ENCODE results near the gene SLC2A8.

Gene SLC2A8

DNA sequence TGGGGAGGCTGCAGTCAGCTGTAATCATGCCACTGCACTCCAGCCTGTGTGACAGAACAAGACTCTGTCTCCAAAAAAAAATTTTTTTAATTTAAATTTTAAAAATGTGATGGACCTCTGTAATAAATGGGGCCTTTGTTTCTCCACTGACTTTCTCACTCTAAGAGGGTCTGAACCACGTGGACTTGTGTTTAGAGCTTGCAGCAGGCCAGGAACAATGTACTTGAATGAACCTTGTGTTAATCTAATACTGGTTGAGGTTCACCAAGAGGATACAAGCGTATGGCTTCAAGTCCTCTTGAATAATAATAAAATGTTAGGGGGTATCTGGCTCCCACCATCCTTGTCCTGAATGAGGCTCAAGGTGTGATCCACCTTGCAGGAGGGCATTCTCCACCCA lies 14.4 kb upstream of the SLC2A8 start:
- FAIRE-seq (no peak), DNase-seq (ENCODE audit: low spot score) (no peak)

GRCh38 chr9:127384016-127384730 lies 12.8 kb upstream of the SLC2A8 start:
- FAIRE-seq: no peak

DNA sequence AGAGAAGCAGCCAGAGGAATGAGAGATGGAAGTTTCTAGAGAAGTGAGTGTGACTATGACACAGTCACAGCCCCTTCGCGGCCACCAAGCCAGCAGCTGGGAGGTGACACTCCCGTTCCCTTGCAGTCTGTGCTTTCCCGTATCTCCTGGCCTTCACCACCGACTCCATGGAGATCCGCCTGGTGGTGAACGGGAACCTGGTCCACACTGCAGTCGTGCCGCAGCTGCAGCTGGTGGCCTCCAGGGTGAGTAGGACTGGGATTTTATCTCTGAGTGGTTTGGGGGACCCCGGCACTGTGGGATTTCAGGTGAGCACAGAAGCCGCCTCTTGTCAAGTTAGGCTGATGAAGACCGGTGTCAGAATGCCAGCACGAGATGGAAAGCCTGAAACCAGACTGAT lies 12.1 kb upstream of the SLC2A8 start:
- FAIRE-seq: no peak

More at GRCh38 chr9:127384016-127384730, 12.8 kb upstream of the SLC2A8 start:
- DNase-seq (ENCODE audit: low spot score): no peak

GRCh38 chr9:127386249-127386648 lies 10.7 kb upstream of the SLC2A8 start:
- no peak for FAIRE-seq

More for the DNA sequence above, 12.1 kb upstream of the SLC2A8 start:
- no peak for DNase-seq (ENCODE audit: low spot score)

DNA sequence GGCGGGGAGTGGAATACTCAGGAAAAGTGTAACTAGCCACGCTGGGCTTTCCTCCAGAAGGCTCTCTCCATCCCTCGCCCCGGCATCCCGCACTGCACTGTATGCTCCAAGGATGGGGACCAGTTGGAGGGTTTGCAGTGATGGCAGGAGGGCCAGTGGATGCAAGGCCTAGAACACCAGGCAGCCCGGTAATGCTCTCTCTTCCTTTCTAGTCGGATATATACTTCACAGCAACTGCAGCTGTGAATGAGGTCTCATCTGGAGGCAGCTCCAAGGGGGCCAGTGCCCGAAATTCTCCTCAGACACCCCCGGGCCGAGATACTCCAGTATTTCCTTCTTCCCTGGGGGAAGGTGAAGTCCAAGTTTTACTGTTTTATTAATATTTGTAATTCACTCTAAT lies 10.0 kb upstream of the SLC2A8 start:
- FAIRE-seq (no peak), DNase-seq (ENCODE audit: low spot score) (no peak)

More at GRCh38 chr9:127386249-127386648, 10.7 kb upstream of the SLC2A8 start:
- DNase-seq (ENCODE audit: low spot score): no peak

DNA sequence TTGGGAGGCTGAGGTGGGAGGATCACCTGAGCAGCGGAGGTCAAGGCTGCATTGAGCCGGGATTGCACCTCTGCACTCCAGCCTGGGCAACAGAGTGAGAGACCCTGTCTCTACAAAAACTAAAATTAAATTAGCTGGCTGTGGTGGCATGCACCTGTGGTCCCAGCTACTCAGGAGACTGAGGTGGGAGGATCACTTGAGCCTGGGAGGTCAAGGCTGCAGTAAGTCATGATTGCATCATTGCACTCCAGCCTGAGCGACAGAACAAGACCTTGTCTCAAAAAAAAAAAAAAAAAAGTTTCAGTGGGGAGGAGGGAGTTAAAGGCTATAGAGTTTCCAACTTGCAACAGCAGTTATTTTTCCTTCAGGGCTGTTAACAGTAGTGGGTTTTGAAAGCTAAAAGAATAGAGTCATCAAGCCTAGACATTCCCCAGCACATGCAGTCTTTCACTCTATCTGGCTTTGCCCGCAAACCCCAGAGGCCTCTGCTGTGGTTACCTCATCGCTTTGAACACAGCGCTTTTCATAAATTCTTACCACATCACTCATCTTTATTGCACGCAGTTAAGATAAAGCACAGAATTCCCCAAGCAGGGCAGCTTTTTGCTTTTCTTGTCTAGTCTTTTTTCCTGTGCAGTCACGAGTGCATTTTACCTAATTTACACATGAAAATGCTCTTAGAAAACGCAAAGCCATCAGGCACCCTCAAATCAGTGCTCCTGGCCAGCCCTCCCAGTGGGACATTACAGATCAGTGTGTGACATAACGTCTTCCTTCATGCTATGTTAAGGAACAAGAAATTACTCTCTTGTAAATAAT lies 8.7 kb upstream of the SLC2A8 start:
- no peak for FAIRE-seq
- DNase-seq (ENCODE audit: low spot score): peak; percentile 85

- DNase-seq (ENCODE audit: low spot score) (peak; percentile 8), FAIRE-seq (no peak)
Observed at GRCh38 chr9:127388856-127389238, 8.1 kb upstream of the SLC2A8 start.

DNA sequence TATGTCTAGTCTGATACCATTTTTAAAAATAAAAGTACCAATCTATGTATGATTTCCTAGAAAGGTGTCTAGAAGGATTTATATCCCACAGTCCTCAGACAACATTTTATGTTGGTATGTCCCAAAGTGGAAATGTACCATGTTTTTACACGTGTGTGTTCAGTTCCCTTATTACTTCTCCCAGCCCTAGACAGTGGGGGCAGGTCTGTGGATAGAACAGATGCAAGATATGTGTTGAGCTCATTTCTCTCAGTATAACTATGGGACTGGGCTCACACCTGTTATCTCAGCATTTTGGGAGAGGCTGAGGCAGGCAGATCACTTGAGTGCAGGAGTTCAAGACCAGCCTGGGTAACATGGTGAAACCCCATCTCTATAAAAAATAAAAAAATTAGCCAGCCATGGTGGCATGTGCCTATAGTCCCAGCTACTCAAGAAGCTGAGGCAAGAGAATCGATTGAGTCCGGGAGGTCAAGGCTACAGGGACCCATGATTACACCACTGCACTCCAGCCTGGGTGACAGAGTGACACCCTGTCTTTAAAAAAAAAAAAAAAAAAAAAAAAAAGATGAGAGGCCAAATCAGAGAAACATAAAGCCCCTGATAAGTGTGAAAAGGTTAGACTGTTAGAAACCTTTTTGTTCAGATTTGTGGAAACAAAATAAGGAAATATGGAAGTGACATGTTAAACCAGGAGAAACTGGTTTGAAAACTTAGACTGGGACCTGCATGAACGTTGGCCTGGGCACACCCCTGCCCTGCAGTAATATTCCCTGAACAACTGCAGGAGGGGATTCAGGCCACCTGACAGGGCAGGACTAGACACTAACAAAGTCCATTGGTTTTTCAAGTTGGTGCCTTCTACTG lies 7.4 kb upstream of the SLC2A8 start:
- FAIRE-seq (no peak), DNase-seq (ENCODE audit: low spot score) (no peak)

- DNase-seq (ENCODE audit: low spot score): no peak
- no peak for FAIRE-seq
Observed at GRCh38 chr9:127390248-127390545, 6.8 kb upstream of the SLC2A8 start.

GRCh38 chr9:127390563-127390962 lies 6.4 kb upstream of the SLC2A8 start:
- peak; percentile 54 for DNase-seq (ENCODE audit: low spot score)
- no peak for FAIRE-seq

DNA sequence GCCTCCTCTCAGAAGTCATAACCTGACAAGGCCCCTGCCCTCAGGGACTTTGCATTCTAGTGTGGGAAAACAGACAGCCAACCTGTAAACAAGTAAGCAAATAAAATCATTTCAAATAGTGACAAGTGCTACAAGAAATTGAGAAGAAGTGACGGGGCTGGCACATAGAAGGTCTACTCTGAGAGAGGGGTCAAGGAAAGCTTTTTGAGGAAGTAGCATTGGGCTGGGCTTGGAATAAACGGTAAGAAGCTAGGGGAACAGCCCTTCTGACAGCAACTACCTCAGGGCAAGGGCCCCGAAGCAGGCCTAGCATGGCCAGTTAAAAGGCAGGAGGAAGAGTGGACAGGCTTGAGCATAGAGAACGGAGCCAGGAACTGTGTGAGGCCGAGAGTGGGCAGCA lies 4.8 kb upstream of the SLC2A8 start:
- FAIRE-seq: no peak
- DNase-seq (ENCODE audit: low spot score): no peak

GRCh38 chr9:127392976-127393375 lies 4.0 kb upstream of the SLC2A8 start:
- DNase-seq (ENCODE audit: low spot score): no peak
- no peak for FAIRE-seq

DNA sequence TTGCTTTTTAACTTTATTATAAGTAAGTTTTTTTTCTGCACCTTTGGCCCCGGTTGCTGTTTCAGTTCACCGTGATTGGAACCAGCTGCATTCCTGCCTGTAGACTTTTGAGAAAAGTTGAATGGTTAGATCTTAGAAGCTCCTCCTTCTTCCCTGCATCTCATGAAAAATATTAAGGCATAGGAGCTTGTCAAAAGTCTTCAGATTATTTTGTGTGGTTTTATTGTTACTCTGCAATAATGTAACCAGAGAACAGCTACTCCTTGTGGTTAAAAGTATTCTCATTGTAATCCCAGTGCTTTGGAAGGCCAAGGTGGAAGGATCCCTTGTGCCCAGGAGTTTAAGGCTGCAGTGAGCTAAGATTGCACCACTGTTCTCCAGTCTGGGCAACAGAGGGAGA lies 3.3 kb upstream of the SLC2A8 start:
- no peak for FAIRE-seq
- no peak for DNase-seq (ENCODE audit: low spot score)

- DNase-seq (ENCODE audit: low spot score) (no peak), FAIRE-seq (no peak)
Observed at GRCh38 chr9:127395497-127396252, 1.3 kb upstream of the SLC2A8 start.

DNA sequence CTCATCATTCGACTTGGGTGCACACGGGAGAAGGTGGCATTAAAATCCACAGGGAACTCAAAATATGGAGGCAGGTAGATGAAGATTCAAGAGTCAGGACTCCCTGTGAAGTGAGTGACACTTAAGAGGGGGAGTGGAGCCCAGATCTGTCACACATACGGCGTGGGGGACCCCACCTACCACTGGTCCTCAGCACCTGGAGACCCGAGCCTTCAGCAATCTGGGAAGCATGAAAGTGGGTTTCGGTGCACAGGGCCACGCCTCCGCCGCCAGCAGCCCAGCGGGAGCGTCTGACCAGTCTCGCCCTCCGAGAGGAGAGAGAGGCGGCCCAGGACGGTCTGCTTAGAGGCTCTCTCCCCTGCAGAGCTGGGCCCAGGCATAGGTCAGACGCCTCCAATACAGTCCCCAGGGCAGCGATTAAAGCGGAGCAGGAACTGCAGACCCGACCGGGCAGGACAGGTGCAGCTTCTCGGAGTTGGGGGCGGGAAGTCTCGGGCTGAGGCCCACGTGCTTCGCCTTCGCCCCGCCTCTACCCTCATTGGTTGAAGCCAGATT lies 639 bp upstream of the SLC2A8 start:
- DNase-seq (ENCODE audit: low spot score) (no peak), FAIRE-seq (no peak)

GRCh38 chr9:127397646-127398274 lies 791 bp downstream of the SLC2A8 start:
- no peak for FAIRE-seq
- peak; percentile 35 for DNase-seq (ENCODE audit: low spot score)

DNA sequence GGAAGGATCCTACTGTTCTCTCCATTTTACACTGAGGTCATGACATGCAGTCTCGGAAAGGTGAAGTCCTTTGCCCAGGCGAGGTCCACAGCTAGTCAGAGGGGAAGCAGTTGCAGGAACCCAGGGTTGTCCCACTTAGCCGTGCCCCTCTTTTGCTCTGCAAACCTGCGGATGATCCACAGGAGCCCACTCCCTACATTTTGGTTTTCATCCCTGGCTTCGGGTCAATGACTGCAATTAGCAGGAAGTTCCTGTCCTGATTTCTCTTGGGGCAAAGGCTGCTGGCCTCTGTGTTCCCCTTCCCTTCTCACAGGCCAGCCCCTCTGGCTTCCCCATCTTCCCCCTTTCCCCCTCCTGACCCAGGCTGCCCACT lies 1.3 kb downstream of the SLC2A8 start:
- no peak for DNase-seq (ENCODE audit: low spot score)
- FAIRE-seq: no peak

GRCh38 chr9:127398715-127399400 lies 1.9 kb downstream of the SLC2A8 start:
- FAIRE-seq (no peak), DNase-seq (ENCODE audit: low spot score) (no peak)

GRCh38 chr9:127399736-127400269 lies 2.8 kb downstream of the SLC2A8 start:
- DNase-seq (ENCODE audit: low spot score): no peak
- no peak for FAIRE-seq

All from urothelium cell line (cell line).